H9 (cell line): ENCODE results near the gene LPCAT3. TPM values are rescaled to one million over a fixed set of nuclear protein-coding genes. Genes with fewer than 3 reads are reported as not detected.

Experiments
- DNase-seq: peaks from one replicate; pipeline ENCODE4 v3.0.0-alpha.2; 2017
- H2AFZ ChIP-seq: one replicate; pipeline ENCODE4 v1.6.1; 2013; ENCODE audit warnings: mild to moderate bottlenecking, low read length, control low read depth, moderate library complexity
- H2AK5ac ChIP-seq: 2 replicates; pipeline ENCODE4 v1.6.1; 2013; ENCODE audit warnings: low read length, control low read depth, mixed read lengths; ENCODE audit not compliant: insufficient read length
- H2BK120ac ChIP-seq: one replicate; pipeline ENCODE4 v1.6.1; 2013; ENCODE audit warnings: low read depth, mild to moderate bottlenecking, low read length, control low read depth, inconsistent platforms; ENCODE audit not compliant: poor library complexity, severe bottlenecking
- H2BK12ac ChIP-seq: 2 replicates; pipeline ENCODE4 v1.6.1; 2013; ENCODE audit warnings: low read length, control low read depth, mixed read lengths, low read depth; ENCODE audit not compliant: insufficient read length
- H2BK15ac ChIP-seq: 2 replicates; pipeline ENCODE4 v1.6.1; 2013; ENCODE audit warnings: low read depth, low read length, control low read depth
- H2BK20ac ChIP-seq: one replicate; pipeline ENCODE4 v1.6.1; 2013; ENCODE audit warnings: low read depth, mild to moderate bottlenecking, low read length, control low read depth, inconsistent platforms; ENCODE audit not compliant: poor library complexity, severe bottlenecking
- H2BK5ac ChIP-seq: 2 replicates; pipeline ENCODE4 v1.6.1; 2013; ENCODE audit warnings: low read length, control low read depth, mixed read lengths; ENCODE audit not compliant: insufficient read length
- H3K14ac ChIP-seq: 2 replicates; pipeline ENCODE4 v1.6.1; 2013; ENCODE audit warnings: low read length, control low read depth; ENCODE audit not compliant: insufficient read depth
- H3K18ac ChIP-seq: 2 replicates; pipeline ENCODE4 v1.6.1; 2013; ENCODE audit warnings: low read depth, mild to moderate bottlenecking, mixed read lengths, low read length, control low read depth; ENCODE audit not compliant: insufficient read length
- H3K23ac ChIP-seq: 2 replicates; pipeline ENCODE4 v1.6.1; 2013; ENCODE audit warnings: low read length, control low read depth, mixed read lengths, low read depth; ENCODE audit not compliant: insufficient read length
- H3K23me2 ChIP-seq: 2 replicates; pipeline ENCODE4 v1.6.1; 2013; ENCODE audit warnings: low read depth, mild to moderate bottlenecking, mixed read lengths, low read length, control low read depth; ENCODE audit not compliant: insufficient read length, poor library complexity, severe bottlenecking
- H3K27ac ChIP-seq: 2 replicates; pipeline ENCODE4 v1.5.1; 2013; ENCODE audit warnings: low read length, control low read depth, mixed read lengths, low read depth; ENCODE audit not compliant: insufficient read length
- H3K27me3 ChIP-seq: 2 replicates; pipeline ENCODE4 v1.6.1; 2013; ENCODE audit warnings: low read length, control low read depth, inconsistent platforms; ENCODE audit not compliant: insufficient read depth
- H3K4ac ChIP-seq: 2 replicates; pipeline ENCODE4 v1.6.1; 2013; ENCODE audit warnings: low read depth, mild to moderate bottlenecking, control low read depth, inconsistent platforms, low read length, moderate library complexity
- H3K4me1 ChIP-seq: 2 replicates; pipeline ENCODE4 v1.6.1; 2013; ENCODE audit warnings: low read length, control low read depth, inconsistent platforms; ENCODE audit not compliant: insufficient read depth
- H3K4me2 ChIP-seq: 2 replicates; pipeline ENCODE4 v1.6.1; 2013; ENCODE audit warnings: low read length, control low read depth, mixed read lengths; ENCODE audit not compliant: insufficient read length, insufficient read depth
- H3K56ac ChIP-seq: 2 replicates; pipeline ENCODE4 v1.6.1; 2013; ENCODE audit warnings: low read depth, mild to moderate bottlenecking, mixed read lengths, low read length, control low read depth; ENCODE audit not compliant: insufficient read length
- H3K79me1 ChIP-seq: 2 replicates; pipeline ENCODE4 v1.6.1; 2013; ENCODE audit warnings: low read depth, mild to moderate bottlenecking, moderate library complexity, low read length, control low read depth, inconsistent platforms; ENCODE audit not compliant: insufficient read depth, poor library complexity, severe bottlenecking
- H3K79me2 ChIP-seq: 2 replicates; pipeline ENCODE4 v1.6.1; 2013; ENCODE audit warnings: low read length, control low read depth, inconsistent platforms; ENCODE audit not compliant: insufficient read depth
- H3K9ac ChIP-seq: 2 replicates; pipeline ENCODE4 v1.6.1; 2013; ENCODE audit warnings: low read length, control low read depth, mixed read lengths; ENCODE audit not compliant: insufficient read length; ENCODE audit errors: extremely low read depth
- H3K9me3 ChIP-seq: one replicate; pipeline ENCODE4 v1.6.1; 2013; ENCODE audit warnings: low read depth, low read length, inconsistent platforms; ENCODE audit not compliant: control insufficient read depth
- H3T11ph ChIP-seq: one replicate; pipeline ENCODE4 v1.6.1; 2013; ENCODE audit warnings: mild to moderate bottlenecking, low read length, control low read depth, inconsistent platforms
- H4K20me1 ChIP-seq: one replicate; pipeline ENCODE4 v1.6.1; 2013; ENCODE audit not compliant: control insufficient read depth, insufficient read length, insufficient read depth
- H4K5ac ChIP-seq: 2 replicates; pipeline ENCODE4 v1.6.1; 2013; ENCODE audit warnings: low read depth, mild to moderate bottlenecking, mixed read lengths, low read length, control low read depth; ENCODE audit not compliant: insufficient read length
- H4K8ac ChIP-seq: replicated peaks from 2 replicates; pipeline ENCODE4 v1.6.1; 2013; ENCODE audit warnings: low read length, control low read depth, mixed read lengths, low read depth; ENCODE audit not compliant: insufficient read length
- H4K91ac ChIP-seq: 2 replicates; pipeline ENCODE4 v1.6.1; 2013; ENCODE audit warnings: low read depth, mild to moderate bottlenecking, moderate library complexity, mixed read lengths, low read length, control low read depth; ENCODE audit not compliant: insufficient read length
- H3K27ac Mint-ChIP-seq, 3 experiments: 2 replicates in 2 of 3; 3 replicates in 1 of 3; pipeline ENCODE4 v1.8.0; 2020 to 2021; ENCODE audit warnings: mixed read lengths in 3 of 3, mild to moderate bottlenecking in 1 of 3, moderate library complexity in 1 of 3
- H3K27me3 Mint-ChIP-seq: 2 replicates; pipeline ENCODE4 v1.8.0; 2021; ENCODE audit warnings: low read depth, mild to moderate bottlenecking, moderate library complexity, mixed read lengths
- H3K36me3 Mint-ChIP-seq, 3 experiments: 2 replicates in 2 of 3; 3 replicates in 1 of 3; pipeline ENCODE4 v1.8.0; 2020 to 2021; ENCODE audit warnings: low read depth in 3 of 3, mixed read lengths in 3 of 3; ENCODE audit not compliant: insufficient read depth in 1 of 3
- H3K4me1 Mint-ChIP-seq, 2 experiments: 2 replicates each; pipeline ENCODE4 v1.8.0; 2020; ENCODE audit warnings: mixed read lengths in 2 of 2
- H3K4me3 Mint-ChIP-seq, 2 experiments: 2 replicates in 1 of 2; 3 replicates in 1 of 2; pipeline ENCODE4 v1.8.0; 2020 to 2021; ENCODE audit warnings: mild to moderate bottlenecking in 2 of 2, mixed read lengths in 2 of 2, moderate library complexity in 1 of 2
- H3K9me3 Mint-ChIP-seq, 2 experiments: 2 replicates in 1 of 2; 3 replicates in 1 of 2; pipeline ENCODE4 v1.8.0; 2020; ENCODE audit warnings: mild to moderate bottlenecking in 2 of 2, mixed read lengths in 2 of 2, moderate library complexity in 1 of 2
- CTCF ChIP-seq: fragments of 200-600 bp; sonication (generic); conservative IDR thresholded peaks from 3 replicates; pipeline ENCODE4 v1.8.0; 2021; ENCODE audit warnings: antibody characterized with exemption, mild to moderate bottlenecking
- WGBS: extraction: QIAGEN DNeasy Blood & Tissue Kit; methylation state at CpG from one replicate; pipeline ENCODE4 v1.1.7; 2013; ENCODE audit warnings: missing lambda C conversion rate, low lambda C conversion rate, mixed read lengths; ENCODE audit not compliant: insufficient read length; ENCODE audit errors: extremely low coverage; 5-methylcytosine and 5-hydroxymethylcytosine counted together
- total RNA-seq: library from RNA; stranded (reverse); gene quantifications from 2 replicates; pipeline ENCODE4 v1.2.1, GENCODE V29; 2021

The LPCAT3 gene
- total RNA-seq, 1 experiment from 2014 or later = 47.7 TPM

DNA sequence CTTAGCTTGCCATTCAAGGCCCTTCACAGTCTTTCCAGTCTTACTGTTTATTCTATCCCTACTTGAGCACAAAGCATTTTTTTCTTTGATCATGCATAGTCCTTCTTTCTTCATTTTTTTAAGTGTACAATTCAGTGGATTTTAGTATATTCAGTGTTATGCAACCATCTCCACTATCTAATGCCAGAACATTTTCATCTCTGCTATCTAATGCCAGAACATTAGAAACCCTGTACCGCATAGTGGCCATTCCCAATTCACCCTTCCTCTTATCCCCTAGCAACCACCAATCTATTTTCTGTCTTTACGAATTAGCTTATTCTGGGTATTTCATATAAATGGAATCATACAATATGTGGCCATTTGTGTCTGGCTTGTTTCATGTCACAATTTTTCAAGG is 13.4 kb downstream of the LPCAT3 start:
- Histone ChIP-seq H4K20me1 (no peaks in the 10 kb centered on the region), H3K4me1 (no peaks in the 10 kb centered on the region), H2BK15ac (no peak overlapping the region), H2AFZ (no peak overlapping the region), H3K4me2 (no peak overlapping the region), H2BK5ac (no peak overlapping the region), H3K9ac (no peak overlapping the region), H2BK120ac (no peak overlapping the region), H3K79me1 (no peaks in the 10 kb centered on the region), H4K8ac (no peak overlapping the region), H3K18ac (no peak overlapping the region), H3K27ac (no peak overlapping the region), H3K27me3 (no peaks in the 10 kb centered on the region), H3K14ac (no peak overlapping the region), H4K91ac (no peak overlapping the region), H3K79me2 (no peaks in the 10 kb centered on the region), H3K23ac (no peak overlapping the region), H2BK20ac (no peak overlapping the region), H3K23me2 (no peaks in the 10 kb centered on the region), H2AK5ac (no peak overlapping the region), H3K4ac (no peak overlapping the region), H4K5ac (no peak overlapping the region), H3K9me3 (no peaks in the 10 kb centered on the region), H2BK12ac (no peak overlapping the region), H3T11ph (no peak overlapping the region), H3K56ac (no peak overlapping the region)
- H3K4me1 Mint-ChIP-seq = no peaks in the 10 kb centered on the region
- no peak overlapping the region for H3K4me3 Mint-ChIP-seq
- no peak overlapping the region; a peak in 1 of 7 replicates for H3K27ac Mint-ChIP-seq
- peaks cover 4 to 12% (median 5%) of the 10 kb centered on the region in 3 experiments; a peak in 5 of 7 replicates for H3K36me3 Mint-ChIP-seq
- DNase-seq = no peak
- no CpG with 5 or more reads among the region's 2 CpGs for WGBS
- no peaks in the 10 kb centered on the region for H3K27me3 Mint-ChIP-seq
- H3K9me3 Mint-ChIP-seq = no peaks in the 10 kb centered on the region
- no peak for TF ChIP-seq CTCF
